Kidney (tissue), 22 donors: ENCODE measurements around the gene TLE1. TPM values are rescaled to one million over a fixed set of nuclear protein-coding genes. Genes with fewer than 3 reads are reported as not detected.
A peak's percentile ranks its signal among the peaks of the same experiment; 100 is the strongest.
"Not testable (repeated sequence)": the region's sequence is repeated elsewhere in the genome, so short reads cannot be mapped to it uniquely, and the experiment has no call there.

ENCODE experiments used
- DNase-seq, 5 donors: peaks; one replicate each; pipeline ENCODE4 v3.0.0-alpha.2; 2013 to 2020
- FAIRE-seq: peaks from 2 replicates; lab custom pipeline; 2012; peaks lifted over from hg19 to GRCh38; lab: Jason Lieb, UNC
- H3K27ac ChIP-seq, 2 donors: one replicate each; pipeline ENCODE4 v1.7.0; 2013; ENCODE audit warnings: low read depth in 2 of 2, low read length in 2 of 2, inconsistent platforms in 1 of 2
- H3K27me3 ChIP-seq: one replicate; pipeline ENCODE4 v1.7.1; 2013; ENCODE audit warnings: low read length, inconsistent platforms; ENCODE audit not compliant: control insufficient read depth, insufficient read depth
- H3K36me3 ChIP-seq, 3 donors: one replicate each; pipeline versions ENCODE4 v1.7.0 to v1.7.1; 2013; ENCODE audit warnings: low read length in 3 of 3, control low read depth in 1 of 3, inconsistent platforms in 1 of 3; ENCODE audit not compliant: insufficient read depth in 3 of 3, control insufficient read depth in 2 of 3
- H3K4me1 ChIP-seq, 3 donors: one replicate each; pipeline versions ENCODE4 v1.7.0 to v1.7.1; 2013; ENCODE audit warnings: low read length in 3 of 3, inconsistent platforms in 1 of 3, low read depth in 1 of 3; ENCODE audit not compliant: control insufficient read depth in 2 of 3, insufficient read depth in 2 of 3
- H3K4me3 ChIP-seq, 3 donors: one replicate each; pipeline versions ENCODE4 v1.7.0 to v1.8.1; 2013; ENCODE audit warnings: low read length in 3 of 3, control low read depth in 1 of 3, inconsistent platforms in 1 of 3
- H3K9ac ChIP-seq, 3 donors: one replicate each; pipeline versions ENCODE4 v1.7.0 to v1.7.1; 2013; ENCODE audit warnings: low read length in 3 of 3, control low read depth in 1 of 3, inconsistent platforms in 1 of 3
- H3K9me3 ChIP-seq, 3 donors: one replicate each; pipeline versions ENCODE4 v1.7.0 to v1.7.1; 2013; ENCODE audit warnings: low read length in 3 of 3, control low read depth in 1 of 3, inconsistent platforms in 1 of 3; ENCODE audit not compliant: control insufficient read depth in 2 of 3, insufficient read depth in 1 of 3
- CTCF ChIP-seq: IDR thresholded peaks from 3 replicates; pipeline ENCODE4 v1.5.1; 2012; ENCODE audit warnings: mild to moderate bottlenecking, moderate library complexity, borderline replicate concordance; ENCODE audit not compliant: insufficient read depth; ENCODE audit errors: extremely low read depth
- intact Hi-C: fragments of 100-400 bp; cut with DNase I; formaldehyde crosslinking; loops from one replicate; pipeline ENCODE4 v1.11.1; 2022
- long read RNA-seq, 10 donors: library from polyadenylated mRNA in 1 of 10; unstranded in 1 of 10; transcript quantifications; one replicate each; pipeline ENCODE4 v2.0.0 and lab custom pipeline, GENCODE V29; 2021 to 2026
- polyA plus RNA-seq: library from polyadenylated mRNA; stranded (reverse); fragments of 350-450 nt; fragmentation: Illumina TruSeq; extraction: RNeasy Lipid Tissue Mini Kit (QIAGEN cat#74804); gene quantifications from one replicate; pipeline ENCODE4 v1.2.3, GENCODE V29; 2014; ENCODE audit warnings: low read depth, low replicate concordance; ENCODE audit not compliant: insufficient read depth
- total RNA-seq: library from RNA; stranded (reverse); fragmentation: NEBNext Ultra II Directional; extraction: Animal tissue kit (Norgen Biotek cat#: 25700); gene quantifications from one replicate; pipeline ENCODE4 v1.2.1, GENCODE V29; 2021
- donor health status: control.
- donor health status: control.
- donor health status: control.
- donor health status: control.
- donor health status: control.
- donor health status: DM: yes; HTN: yes; CAD: no.
- donor health status: Normal renal cell carcinoma (clear cell type).

Gene TLE1
- total RNA-seq = 52.5 TPM
- polyA plus RNA-seq = 10.8 TPM
- long read RNA-seq, donor 1, partial matches to known transcripts = 24 of 24 reads
- long read RNA-seq, donor 1, other reads (novel, unspliced or antisense) = 0 of 24 reads
- long read RNA-seq, donor 2 = 0 reads
- long read RNA-seq, donor 3, partial matches to known transcripts = 7 of 8 reads
- long read RNA-seq, donor 3, other reads (novel, unspliced or antisense) = 0 of 8 reads
- long read RNA-seq, donor 4, partial matches to known transcripts = 12 of 12 reads
- long read RNA-seq, donor 4, other reads (novel, unspliced or antisense) = 0 of 12 reads
- long read RNA-seq, donor 5 = 0 reads
- long read RNA-seq, donor 6 = 0 reads
- long read RNA-seq, donor 7, partial matches to known transcripts = 64 of 103 reads
- long read RNA-seq, donor 7, other reads (novel, unspliced or antisense) = 38 of 103 reads
- long read RNA-seq, donor 8, partial matches to known transcripts = 17 of 17 reads
- long read RNA-seq, donor 8, other reads (novel, unspliced or antisense) = 0 of 17 reads
- long read RNA-seq, donor 9, partial matches to known transcripts = 7 of 7 reads
- long read RNA-seq, donor 9, other reads (novel, unspliced or antisense) = 0 of 7 reads
- long read RNA-seq, donor 10, partial matches to known transcripts = 11 of 11 reads
- long read RNA-seq, donor 10, other reads (novel, unspliced or antisense) = 0 of 11 reads

- H3K36me3 ChIP-seq = peaks cover 0 to 2% (median 0%) of the 10 kb centered on the region in 3 donors
- no peak for TF ChIP-seq CTCF
- peak within 1 kb of the TSS; percentile 10 to 57 (median 56) for H3K9ac ChIP-seq
- H3K9me3 ChIP-seq = no peaks in the 10 kb centered on the region
- H3K27ac ChIP-seq = peak within 1 kb of the TSS; percentile 70 to 79
- H3K4me3 ChIP-seq = peak within 1 kb of the TSS; percentile 73 to 86 (median 79)
- DNase-seq = peak; percentile 100
- peak; percentile 95 for FAIRE-seq
- intact Hi-C loops = no loop called here
- no peaks in the 10 kb centered on the region for H3K27me3 ChIP-seq
- H3K4me1 ChIP-seq = peaks cover 7 to 10% (median 10%) of the 10 kb centered on the region in 3 donors
These were observed at the start of gene TLE1 for GRCh38 chr9:81689343-81690175. Gene TLE1 (minus strand): TSS chr9:81689547. CDS start chr9:81688240, 1,307 bp downstream.

GRCh38 chr9:81737871-81738507, 48.6 kb upstream of the TLE1 start:
- Histone ChIP-seq H3K27ac (no peak overlapping the region), H3K9ac (no peak overlapping the region), H3K4me3 (no peak overlapping the region), H3K9me3 (no peaks in the 10 kb centered on the region), H3K27me3 (no peaks in the 10 kb centered on the region), H3K36me3 (no peaks in the 10 kb centered on the region), H3K4me1 (no peaks in the 10 kb centered on the region)
- intact Hi-C loops = no loop called here
- FAIRE-seq = no peak
- TF ChIP-seq CTCF = no peak
- DNase-seq = no peak

GRCh38 chr9:81730498-81730897, 41.2 kb upstream of the TLE1 start:
- H3K4me1 ChIP-seq, H3K9ac ChIP-seq, H3K9me3 ChIP-seq, H3K36me3 ChIP-seq, H3K27ac ChIP-seq, intact Hi-C loops, H3K27me3 ChIP-seq, H3K4me3 ChIP-seq, FAIRE-seq, DNase-seq: not testable (repeated sequence)
